Neural cell (in vitro differentiated cells): ENCODE data around the gene BTRC. TPM values are rescaled to one million over a fixed set of nuclear protein-coding genes. Genes with fewer than 3 reads are reported as not detected.

Source experiments
- H2AFZ ChIP-seq: fragments of 200-600, 300-800 bp; sonication (generic), shearing (Covaris generic); 2 replicates; pipeline ENCODE4 v1.6.0; 2014; ENCODE audit warnings: low read depth, mild to moderate bottlenecking, antibody characterized with exemption, low read length, moderate library complexity
- H3F3A ChIP-seq: fragments of 200-600 bp; shearing (Covaris generic); 2 replicates; pipeline ENCODE4 v1.6.1; 2016; ENCODE audit warnings: mild to moderate bottlenecking, moderate library complexity, mixed read lengths, antibody characterized with exemption, low read length; ENCODE audit not compliant: insufficient read depth, poor library complexity, severe bottlenecking
- H3K27ac ChIP-seq: fragments of 200-600, 300-800 bp; sonication (generic), shearing (Covaris generic); 2 replicates; pipeline ENCODE4 v1.5.1; 2014; ENCODE audit warnings: mild to moderate bottlenecking, low read length, moderate library complexity
- H3K27me3 ChIP-seq: fragments of 300-800, 200-600 bp; sonication (generic), shearing (Covaris generic); 2 replicates; pipeline ENCODE4 v1.6.0; 2014; ENCODE audit warnings: mild to moderate bottlenecking, low read depth, low read length, moderate library complexity; ENCODE audit not compliant: insufficient read depth
- H3K36me3 ChIP-seq: fragments of 300-800, 200-600 bp; sonication (generic), shearing (Covaris generic); 2 replicates; pipeline ENCODE4 v1.5.1; 2014; ENCODE audit warnings: mild to moderate bottlenecking, antibody characterized with exemption, low read length, moderate library complexity; ENCODE audit not compliant: insufficient read depth
- H3K4me2 ChIP-seq: fragments of 300-800, 200-600 bp; sonication (generic), shearing (Covaris generic); 2 replicates; pipeline ENCODE4 v1.6.0; 2014; ENCODE audit warnings: mild to moderate bottlenecking, low read length
- H3K4me3 ChIP-seq: fragments of 300-800, 200-600 bp; sonication (generic), shearing (Covaris generic); 2 replicates; pipeline ENCODE4 v1.5.1; 2014; ENCODE audit warnings: mild to moderate bottlenecking, low read length, moderate library complexity
- H3K79me2 ChIP-seq: fragments of 200-600 bp; shearing (Covaris generic); replicated peaks from 2 replicates; pipeline ENCODE4 v1.6.0; 2014; ENCODE audit warnings: mild to moderate bottlenecking, low read length, moderate library complexity; ENCODE audit not compliant: insufficient read depth
- H3K9ac ChIP-seq: fragments of 300-800, 200-600 bp; sonication (generic), shearing (Covaris generic); 2 replicates; pipeline ENCODE4 v1.6.1; 2016; ENCODE audit warnings: mild to moderate bottlenecking, low read length, mixed read lengths
- H3K9me2 ChIP-seq: fragments of 200-600 bp; shearing (Covaris generic); 2 replicates; pipeline ENCODE4 v1.6.1; 2016; ENCODE audit warnings: mild to moderate bottlenecking, low read length, mixed read lengths; ENCODE audit not compliant: insufficient read depth
- H3K9me3 ChIP-seq: fragments of 200-600, 300-800 bp; sonication (generic), shearing (Covaris generic); 2 replicates; pipeline ENCODE4 v1.6.1; 2016; ENCODE audit warnings: mild to moderate bottlenecking, mixed run types, low read length, moderate library complexity, mixed read lengths
- H4K20me1 ChIP-seq: fragments of 200-600 bp; shearing (Covaris generic); 2 replicates; pipeline ENCODE4 v1.6.1; 2016; ENCODE audit warnings: mild to moderate bottlenecking, mixed run types; ENCODE audit not compliant: insufficient read depth
- CTCF ChIP-seq: fragments of 450-650 bp; IDR thresholded peaks from 2 replicates; pipeline ENCODE4 v1.5.1; 2014; ENCODE audit warnings: antibody characterized with exemption, mild to moderate bottlenecking, moderate library complexity; ENCODE audit not compliant: poor library complexity, severe bottlenecking
- EP300 ChIP-seq: fragments of 450-650 bp; conservative IDR thresholded peaks from 2 replicates; pipeline ENCODE4 v1.6.1; 2014; ENCODE audit warnings: antibody characterized with exemption, mild to moderate bottlenecking, moderate library complexity; ENCODE audit not compliant: poor library complexity, severe bottlenecking
- EZH2 ChIP-seq: fragments of 200-600, 300-800 bp; shearing (Covaris generic), sonication (generic); IDR thresholded peaks from 2 replicates; pipeline ENCODE4 v1.6.1; 2014; ENCODE audit warnings: antibody characterized with exemption, low read length, borderline replicate concordance, mild to moderate bottlenecking; ENCODE audit not compliant: insufficient read depth, poor library complexity, severe bottlenecking
- MXI1 ChIP-seq: fragments of 450-650 bp; conservative IDR thresholded peaks from 2 replicates; pipeline ENCODE4 v1.6.1; 2014; ENCODE audit warnings: antibody characterized with exemption, mild to moderate bottlenecking; ENCODE audit not compliant: poor library complexity, severe bottlenecking
- POLR2AphosphoS5 ChIP-seq: IDR thresholded peaks from 2 replicates; pipeline ENCODE4 v1.6.1; 2012
- RAD21 ChIP-seq: fragments of 450-650 bp; conservative IDR thresholded peaks from 2 replicates; pipeline ENCODE4 v1.6.1; 2014; ENCODE audit warnings: antibody characterized with exemption, mild to moderate bottlenecking, moderate library complexity
- REST ChIP-seq: IDR thresholded peaks from 2 replicates; pipeline ENCODE4 v1.6.1; 2012; ENCODE audit warnings: borderline replicate concordance
- SMC3 ChIP-seq: fragments of 450-650 bp; conservative IDR thresholded peaks from 2 replicates; pipeline ENCODE4 v1.6.1; 2014; ENCODE audit warnings: antibody characterized with exemption, mild to moderate bottlenecking, moderate library complexity; ENCODE audit not compliant: poor library complexity
- TAF1 ChIP-seq: IDR thresholded peaks from 2 replicates; pipeline ENCODE4 v1.6.1; 2012; ENCODE audit warnings: low read depth
- polyA plus RNA-seq: library from polyadenylated mRNA; depleted of rRNA; stranded (reverse); fragments of >200 nt; gene quantifications from 2 replicates; pipeline ENCODE4 v1.2.3, GENCODE V29; 2014

Gene BTRC
- polyA plus RNA-seq, 1 donor from 2014 or later = 32.6 TPM

- peak overlapping the region; percentile 23 for H3K4me2 ChIP-seq
- peak overlapping the region; percentile 20 for H3K9ac ChIP-seq
- no peaks in the 10 kb centered on the region for H3K27me3 ChIP-seq
- H4K20me1 ChIP-seq = no peaks in the 10 kb centered on the region
- no peaks in the 10 kb centered on the region for H3K9me3 ChIP-seq
- peak overlapping the region; percentile 73 for H3K27ac ChIP-seq
- no peaks in the 10 kb centered on the region for H3K9me2 ChIP-seq
- TF ChIP-seq MXI1 = peak; percentile 25
- no peak for TF ChIP-seq RAD21
- TF ChIP-seq EP300 = no peak
- TF ChIP-seq SMC3 = no peak
- TF ChIP-seq POLR2AphosphoS5 = peak; percentile 37
- peak; percentile 10 for TF ChIP-seq CTCF
- no peak for TF ChIP-seq EZH2
- no peak for TF ChIP-seq TAF1
- TF ChIP-seq REST = peak; percentile 24
- peak overlapping the region; percentile 48 for H3K4me3 ChIP-seq
- H3F3A ChIP-seq = peaks cover 5% of the 10 kb centered on the region
- no peak overlapping the region for H2AFZ ChIP-seq
- H3K79me2 ChIP-seq = peaks cover 28% of the 10 kb centered on the region
- H3K36me3 ChIP-seq = no peaks in the 10 kb centered on the region
Measured at GRCh38 chr10:101394524-101395133, 40.7 kb downstream of the BTRC start.

- peak overlapping the region; percentile 40 for H3K4me3 ChIP-seq
- no peak for TF ChIP-seq REST
- TF ChIP-seq TAF1 = no peak
- TF ChIP-seq SMC3 = peak; percentile 33
- peak; percentile 83 for TF ChIP-seq EP300
- no peak for TF ChIP-seq EZH2
- peak; percentile 18 for TF ChIP-seq RAD21
- TF ChIP-seq CTCF = peak; percentile 32
- TF ChIP-seq MXI1 = peak; percentile 58
- TF ChIP-seq POLR2AphosphoS5 = peak; percentile 27
- H3K9ac ChIP-seq = peak overlapping the region; percentile 11
- H4K20me1 ChIP-seq = no peaks in the 10 kb centered on the region
- no peaks in the 10 kb centered on the region for H3K27me3 ChIP-seq
- no peaks in the 10 kb centered on the region for H3K9me3 ChIP-seq
- H3K36me3 ChIP-seq = no peaks in the 10 kb centered on the region
- peak overlapping the region; percentile 61 for H3K27ac ChIP-seq
- peaks cover 26% of the 10 kb centered on the region for H3K79me2 ChIP-seq
- H3K4me2 ChIP-seq = peak overlapping the region; percentile 42
- peaks cover 5% of the 10 kb centered on the region for H3F3A ChIP-seq
- no peaks in the 10 kb centered on the region for H3K9me2 ChIP-seq
- no peak overlapping the region for H2AFZ ChIP-seq
Measured at GRCh38 chr10:101397140-101397539, 43.2 kb downstream of the BTRC start.
